Natural killer cell (primary cell): ENCODE measurements around the gene FHIT. TPM values are rescaled to one million over a fixed set of nuclear protein-coding genes. Genes with fewer than 3 reads are reported as not detected.

Experiments used
- ATAC-seq, 3 donors: fragments of 150-1000 bp in 2 of 3; fragments of 200-7000 bp in 1 of 3; cut with Tn5 transposase; 1 replicate in 1 of 3; 2 replicates in 2 of 3; pipeline ENCODE4 v1.10.0; 2021; ENCODE audit warnings: mild to moderate bottlenecking in 2 of 3, moderate library complexity in 2 of 3
- DNase-seq, 2 donors: peaks; one replicate each; pipeline versions ENCODE4 v3.0.0 to v3.0.0-alpha.2; 2013 to 2021; ENCODE audit warnings: mixed read lengths in 1 of 2
- H3K27ac ChIP-seq: one replicate; pipeline ENCODE4 v1.5.1; 2013; ENCODE audit warnings: mild to moderate bottlenecking, low read length
- H3K27me3 ChIP-seq: one replicate; pipeline ENCODE4 v1.6.1; 2013; ENCODE audit warnings: low read length; ENCODE audit not compliant: control insufficient read depth, insufficient read depth
- H3K36me3 ChIP-seq: one replicate; pipeline ENCODE4 v1.6.1; 2013; ENCODE audit warnings: low read length; ENCODE audit not compliant: control insufficient read depth, insufficient read depth
- H3K4me1 ChIP-seq: one replicate; pipeline ENCODE4 v1.6.1; 2013; ENCODE audit warnings: low read length; ENCODE audit not compliant: control insufficient read depth, insufficient read depth
- H3K4me3 ChIP-seq: one replicate; pipeline ENCODE4 v1.5.1; 2013; ENCODE audit warnings: low read length
- H3K9me3 ChIP-seq: one replicate; pipeline ENCODE4 v1.6.1; 2013; ENCODE audit warnings: low read length; ENCODE audit not compliant: control insufficient read depth, insufficient read depth
- H3K27ac Mint-ChIP-seq, 2 donors: one replicate each; pipeline ENCODE4 v1.8.0; 2022; ENCODE audit warnings: mild to moderate bottlenecking in 2 of 2, mixed read lengths in 2 of 2, moderate library complexity in 1 of 2
- H3K27me3 Mint-ChIP-seq, 2 donors: one replicate each; pipeline ENCODE4 v1.8.0; 2022; ENCODE audit warnings: low read depth in 2 of 2, mixed read lengths in 2 of 2
- H3K36me3 Mint-ChIP-seq: one replicate; pipeline ENCODE4 v1.8.0; 2022; ENCODE audit warnings: mixed read lengths
- H3K4me1 Mint-ChIP-seq, 2 donors: one replicate each; pipeline ENCODE4 v1.8.0; 2022; ENCODE audit warnings: mixed read lengths in 2 of 2
- H3K4me3 Mint-ChIP-seq: one replicate; pipeline ENCODE4 v1.8.0; 2022; ENCODE audit warnings: mild to moderate bottlenecking, moderate library complexity, mixed read lengths
- H3K9me3 Mint-ChIP-seq, 2 donors: one replicate each; pipeline ENCODE4 v1.8.0; 2022; ENCODE audit warnings: mixed read lengths in 2 of 2
- CTCF ChIP-seq: fragments of 200-600 bp; IDR thresholded peaks from one replicate; pipeline ENCODE4 v1.8.0; 2022; ENCODE audit warnings: antibody characterized with exemption
- WGBS: methylation state at CpG from one replicate; pipeline ENCODE4 v1.1.7; 2013; ENCODE audit warnings: missing lambda C conversion rate; ENCODE audit not compliant: insufficient coverage; 5-methylcytosine and 5-hydroxymethylcytosine counted together
- intact Hi-C: fragments of 100-400 bp; cut with micrococcal nuclease; formaldehyde crosslinking; loops from one replicate; pipeline ENCODE4 v1.14.2; 2022
- total RNA-seq, 4 donors: library from RNA; stranded (reverse); fragments of 120-200 nt in 1 of 4; gene quantifications; one replicate each; pipeline versions ENCODE4 v1.2.3 to v1.2.4, GENCODE V29; 2013 to 2022

The FHIT gene
- total RNA-seq, 3 donors from 2014 or later (not counting 1 experiment from before 2014, with no cell fraction given) = 2.7 to 6.1 (median 3.3) TPM

DNA sequence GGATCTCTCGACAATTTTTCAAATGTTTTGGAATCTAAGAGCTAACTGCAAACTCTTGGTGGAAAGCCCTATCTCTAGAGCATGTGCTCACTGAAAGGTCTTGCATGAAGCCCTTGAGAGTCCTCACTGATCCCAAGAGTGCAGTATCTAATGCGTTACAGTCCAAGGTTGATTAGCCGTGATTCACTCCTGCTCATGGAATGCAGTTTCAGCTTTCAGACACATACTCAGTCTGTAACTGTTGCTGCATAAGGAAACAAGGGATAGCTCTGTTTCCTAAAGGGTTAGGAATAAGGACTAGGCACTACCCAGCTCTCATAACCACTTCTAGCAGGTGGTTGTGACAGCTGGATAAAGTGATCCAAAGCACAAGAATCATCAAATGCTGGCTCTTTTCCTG, 1514.0 kb downstream of the FHIT start:
- Mint-ChIP-seq H3K4me3 (no peak overlapping the region), H3K9me3 (no peaks in the 10 kb centered on the region), H3K27ac (no peak overlapping the region), H3K27me3 (peaks cover 0 to 2% of the 10 kb centered on the region in 2 donors), H3K36me3 (no peaks in the 10 kb centered on the region), H3K4me1 (peaks cover 15% of the 10 kb centered on the region in 2 donors)
- Histone ChIP-seq H3K9me3 (no peaks in the 10 kb centered on the region), H3K36me3 (no peaks in the 10 kb centered on the region), H3K27me3 (no peaks in the 10 kb centered on the region), H3K27ac (no peak overlapping the region), H3K4me3 (no peak overlapping the region), H3K4me1 (peaks cover 15% of the 10 kb centered on the region)
- intact Hi-C loops = no loop called here
- DNase-seq (no peak), ATAC-seq (no peak)
- WGBS = 97% methylated on average over 3 of the region's 3 CpGs
- no peak for TF ChIP-seq CTCF

DNA sequence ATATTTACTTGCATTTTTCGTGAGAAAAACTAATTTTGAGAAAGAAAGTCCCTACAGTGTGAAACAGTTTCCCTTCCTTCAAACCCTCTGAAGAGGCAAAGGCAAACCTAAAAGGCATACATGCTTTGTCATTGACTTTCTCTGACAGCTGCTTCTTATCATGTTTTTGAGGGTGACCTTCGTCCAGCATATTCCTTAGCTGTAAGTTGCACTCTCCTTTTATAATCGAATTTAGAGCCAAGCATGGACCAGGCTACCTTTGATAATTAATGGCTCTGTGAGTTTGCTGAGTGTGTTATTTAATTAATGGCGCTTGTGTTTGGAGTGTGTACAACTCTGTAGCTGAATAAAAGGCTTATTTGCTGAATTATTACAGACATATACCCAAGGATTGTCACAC, 1517.2 kb downstream of the FHIT start:
- no peaks in the 10 kb centered on the region for H3K9me3 Mint-ChIP-seq
- Histone ChIP-seq H3K27me3 (no peaks in the 10 kb centered on the region), H3K27ac (no peak overlapping the region), H3K36me3 (no peaks in the 10 kb centered on the region), H3K4me3 (no peak overlapping the region), H3K9me3 (no peaks in the 10 kb centered on the region), H3K4me1 (peaks cover 18% of the 10 kb centered on the region)
- no peak for ATAC-seq
- no peaks in the 10 kb centered on the region for H3K36me3 Mint-ChIP-seq
- H3K4me3 Mint-ChIP-seq = no peak overlapping the region
- WGBS = 86% methylated on average over 3 of the region's 4 CpGs
- no peak for TF ChIP-seq CTCF
- no peak overlapping the region for H3K27ac Mint-ChIP-seq
- H3K4me1 Mint-ChIP-seq = peaks cover 26 to 33% of the 10 kb centered on the region in 2 donors
- intact Hi-C loops = no loop called here
- H3K27me3 Mint-ChIP-seq = peaks cover 2 to 8% of the 10 kb centered on the region in 2 donors
- DNase-seq = no peak

DNA sequence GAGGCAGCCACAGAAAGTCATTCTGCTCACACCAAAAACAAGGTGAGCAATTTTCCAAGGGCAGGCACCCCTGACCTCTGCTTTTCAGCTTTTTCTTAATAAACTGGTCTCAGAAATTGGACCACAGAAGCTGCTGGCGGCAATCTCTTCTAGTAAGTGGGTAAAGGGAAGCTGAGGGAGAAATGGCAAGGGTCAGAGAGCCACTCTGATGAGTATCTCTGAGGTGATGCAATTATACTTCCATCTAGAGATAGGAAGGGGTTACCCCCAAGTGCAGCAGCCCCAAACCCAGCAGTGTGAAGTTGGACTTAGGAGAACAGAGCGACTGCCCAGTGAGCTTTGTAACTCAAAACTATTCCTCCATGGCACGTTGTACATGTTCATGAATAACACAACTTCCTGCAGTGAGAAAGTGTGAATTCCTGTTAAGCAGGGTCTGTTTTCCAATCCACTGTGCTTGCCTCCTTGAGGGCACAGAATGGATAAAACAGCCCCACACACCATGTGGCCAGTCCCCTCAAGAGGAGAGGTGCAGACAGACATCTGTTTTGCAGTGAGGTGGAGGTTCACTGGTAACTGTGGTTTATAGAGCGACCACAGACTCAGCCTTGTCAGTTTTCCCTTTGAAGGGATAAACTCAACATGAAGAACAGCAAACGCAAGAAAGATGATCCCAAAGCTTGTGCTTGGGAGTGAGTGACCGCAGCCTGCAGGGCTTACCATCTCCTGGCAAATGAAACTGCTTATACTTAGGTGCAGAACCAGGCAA, 1518.0 kb downstream of the FHIT start:
- Histone ChIP-seq H3K4me3 (no peak overlapping the region), H3K27me3 (no peaks in the 10 kb centered on the region), H3K36me3 (no peaks in the 10 kb centered on the region), H3K4me1 (peaks cover 18% of the 10 kb centered on the region), H3K9me3 (no peaks in the 10 kb centered on the region), H3K27ac (no peak overlapping the region)
- no peak for TF ChIP-seq CTCF
- intact Hi-C loops = no loop called here
- 50% methylated on average over 6 of the region's 6 CpGs for WGBS
- Mint-ChIP-seq H3K36me3 (no peaks in the 10 kb centered on the region), H3K4me3 (no peak overlapping the region), H3K27me3 (peaks cover 2 to 8% of the 10 kb centered on the region in 2 donors), H3K9me3 (no peaks in the 10 kb centered on the region), H3K4me1 (peaks cover 26 to 33% of the 10 kb centered on the region in 2 donors), H3K27ac (no peak overlapping the region)
- ATAC-seq = peak in 1 of 3 donors; percentile 25
- DNase-seq = no peak
